HG02763 (cell line): ENCODE data around the gene TJAP1.

Source experiments
- ATAC-seq: cut with Tn5 transposase; IDR thresholded peaks from one replicate; pipeline ENCODE4 v1.9.1; 2021; ENCODE audit warnings: mild to moderate bottlenecking, moderate library complexity; ENCODE audit not compliant: unreplicated experiment

Gene TJAP1

DNA sequence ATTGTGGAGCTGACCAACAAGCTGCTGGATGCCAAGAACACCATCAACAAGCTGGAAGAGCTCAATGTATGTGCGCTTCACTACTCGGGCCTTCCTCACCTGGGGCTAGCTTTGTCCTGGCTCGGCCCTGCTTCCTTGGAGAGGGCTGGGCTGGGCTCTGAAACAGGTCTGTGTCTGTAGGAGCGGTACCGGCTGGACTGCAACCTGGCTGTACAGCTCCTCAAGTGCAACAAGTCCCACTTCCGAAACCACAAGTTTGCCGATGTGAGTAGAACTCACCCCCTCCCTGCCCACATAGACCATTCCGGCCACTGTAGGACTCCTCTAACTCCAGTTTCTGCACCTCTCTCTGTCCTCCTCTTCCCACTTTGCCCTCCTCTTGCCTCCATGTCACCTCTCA lies 26.1 kb downstream of the TJAP1 start:
- no peak for ATAC-seq

DNA sequence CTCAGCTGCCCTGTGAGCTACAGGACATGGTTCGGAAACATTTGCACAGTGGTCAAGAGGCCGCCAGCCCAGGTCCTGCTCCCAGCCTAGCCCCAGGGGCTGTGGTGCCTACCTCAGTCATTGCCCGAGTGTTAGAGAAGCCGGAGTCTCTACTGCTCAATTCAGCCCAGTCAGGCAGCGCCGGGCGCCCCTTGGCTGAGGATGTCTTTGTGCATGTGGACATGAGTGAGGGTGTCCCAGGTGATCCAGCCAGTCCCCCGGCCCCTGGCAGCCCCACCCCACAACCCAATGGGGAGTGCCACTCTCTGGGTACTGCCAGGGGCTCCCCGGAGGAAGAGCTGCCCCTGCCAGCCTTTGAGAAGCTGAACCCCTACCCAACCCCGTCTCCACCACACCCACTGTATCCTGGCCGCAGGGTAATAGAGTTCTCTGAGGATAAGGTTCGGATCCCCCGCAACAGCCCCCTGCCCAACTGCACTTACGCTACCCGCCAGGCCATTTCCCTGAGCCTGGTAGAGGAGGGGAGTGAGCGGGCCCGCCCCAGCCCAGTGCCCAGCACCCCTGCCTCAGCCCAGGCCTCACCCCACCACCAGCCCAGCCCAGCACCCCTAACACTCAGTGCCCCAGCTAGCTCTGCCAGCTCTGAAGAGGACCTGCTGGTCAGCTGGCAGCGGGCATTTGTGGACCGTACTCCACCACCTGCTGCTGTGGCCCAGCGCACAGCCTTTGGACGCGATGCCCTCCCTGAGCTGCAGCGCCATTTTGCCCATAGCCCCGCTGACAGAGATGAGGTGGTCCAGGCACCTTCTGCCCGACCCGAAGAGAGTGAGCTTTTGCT lies 27.6 kb downstream of the TJAP1 start:
- no peak for ATAC-seq

DNA sequence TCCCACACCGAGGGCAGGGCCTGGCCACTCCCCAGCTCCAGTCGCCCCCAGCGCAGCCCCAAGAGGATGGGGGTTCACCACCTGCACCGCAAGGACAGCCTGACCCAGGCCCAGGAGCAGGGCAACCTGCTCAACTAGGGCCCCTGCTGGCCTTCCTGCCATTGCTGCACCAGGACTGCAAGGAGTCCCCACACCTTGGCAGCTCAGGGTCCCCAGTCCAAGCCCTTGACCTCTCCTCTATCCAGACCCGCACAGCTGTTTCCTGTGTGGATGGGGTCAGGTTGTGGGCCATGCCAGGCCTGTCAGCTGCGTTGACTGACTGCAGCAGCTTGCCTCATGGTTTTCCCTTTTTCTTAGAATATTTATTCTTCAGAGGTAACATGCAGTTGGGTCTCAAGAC lies 28.3 kb downstream of the TJAP1 start:
- no peak for ATAC-seq

DNA sequence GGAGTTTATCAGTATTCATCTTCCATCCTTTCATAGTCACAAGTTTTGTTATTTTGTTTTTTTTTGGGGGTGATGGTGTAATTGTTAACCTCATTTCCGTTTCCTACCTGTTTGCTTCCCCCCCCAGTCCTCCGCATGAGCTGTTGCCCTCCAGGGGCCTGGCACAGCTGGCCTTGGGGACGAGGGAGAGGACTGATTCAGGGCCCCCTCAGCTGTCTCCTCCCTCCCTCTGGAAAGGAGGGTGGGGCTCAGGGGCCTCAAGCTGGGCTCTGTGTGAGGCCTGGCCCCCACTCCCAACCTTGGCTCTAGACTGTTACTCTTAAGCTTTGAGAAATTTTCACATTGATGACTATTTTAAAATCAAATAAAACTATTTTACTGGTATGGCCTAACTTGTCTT lies 28.8 kb downstream of the TJAP1 start:
- no peak for ATAC-seq

DNA sequence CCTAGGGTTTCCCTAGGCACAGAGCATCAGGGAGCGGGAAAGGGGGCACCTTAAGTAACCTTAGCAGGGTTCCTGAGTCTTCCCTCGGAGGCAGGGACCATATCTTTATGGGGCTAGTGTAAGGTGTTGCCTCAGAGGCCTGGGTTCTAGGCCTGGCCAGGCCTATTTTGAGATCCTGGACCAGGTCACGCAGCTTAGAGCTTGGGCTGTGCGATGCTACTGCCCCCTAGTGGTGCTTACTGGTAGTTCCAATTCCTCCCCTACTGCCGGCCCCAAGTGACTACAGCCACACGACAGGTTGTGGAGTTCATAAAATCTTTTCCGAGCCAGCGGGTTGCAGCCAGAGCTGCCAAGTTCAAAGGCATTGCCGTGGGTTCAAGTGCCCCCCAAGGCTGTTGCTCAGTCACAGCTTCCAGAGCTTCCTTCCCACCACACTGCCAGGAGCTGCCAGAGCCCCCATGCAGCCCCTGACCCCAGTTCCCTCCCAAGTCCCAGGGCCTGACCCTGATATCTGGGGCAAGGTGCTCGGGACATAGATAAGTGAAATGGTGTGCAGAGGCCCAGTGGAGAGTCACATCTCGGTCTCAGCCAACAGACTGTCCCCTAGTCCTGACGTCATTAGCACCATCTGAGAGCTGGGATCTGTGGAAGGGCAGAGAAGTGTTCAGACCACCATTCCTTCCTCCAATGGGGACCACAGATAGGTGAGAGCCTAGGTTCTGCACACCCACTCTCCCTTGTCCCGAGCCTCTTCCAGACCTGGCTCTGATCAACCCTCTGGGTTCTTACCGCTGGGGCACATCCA lies 29.5 kb downstream of the TJAP1 start:
- no peak for ATAC-seq

DNA sequence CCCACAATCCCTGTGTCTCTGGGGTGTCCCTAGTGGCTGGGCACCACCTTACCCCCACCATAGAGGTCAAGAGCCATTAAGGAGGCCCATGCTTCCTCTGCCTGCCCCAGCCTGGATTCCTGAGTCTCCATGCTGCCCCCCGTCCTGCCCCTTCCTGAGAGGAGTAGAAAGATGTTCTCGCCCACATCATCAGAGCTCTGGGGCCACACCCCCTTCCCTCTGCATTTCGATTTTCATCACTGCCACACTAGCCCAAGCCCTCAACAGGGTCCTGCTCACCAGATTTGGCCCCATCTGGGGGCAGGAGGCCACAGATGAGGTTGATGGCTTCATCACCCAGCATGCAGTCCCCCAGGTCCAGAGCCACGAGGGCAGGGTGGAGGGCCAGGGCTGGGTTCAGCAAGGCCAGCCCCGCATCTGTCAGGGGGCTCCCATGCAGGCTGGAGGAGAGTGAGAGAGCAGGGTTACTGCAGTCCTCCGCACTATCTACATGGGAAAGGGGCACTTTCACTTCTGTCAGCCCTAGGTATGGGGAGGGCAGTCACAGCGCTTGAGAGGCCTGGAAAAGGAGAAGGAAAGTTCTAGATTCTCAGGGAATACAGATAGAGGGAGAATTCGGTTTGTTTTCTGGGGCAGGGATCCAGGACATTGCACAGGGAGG lies 31.2 kb downstream of the TJAP1 start:
- ATAC-seq: no peak

DNA sequence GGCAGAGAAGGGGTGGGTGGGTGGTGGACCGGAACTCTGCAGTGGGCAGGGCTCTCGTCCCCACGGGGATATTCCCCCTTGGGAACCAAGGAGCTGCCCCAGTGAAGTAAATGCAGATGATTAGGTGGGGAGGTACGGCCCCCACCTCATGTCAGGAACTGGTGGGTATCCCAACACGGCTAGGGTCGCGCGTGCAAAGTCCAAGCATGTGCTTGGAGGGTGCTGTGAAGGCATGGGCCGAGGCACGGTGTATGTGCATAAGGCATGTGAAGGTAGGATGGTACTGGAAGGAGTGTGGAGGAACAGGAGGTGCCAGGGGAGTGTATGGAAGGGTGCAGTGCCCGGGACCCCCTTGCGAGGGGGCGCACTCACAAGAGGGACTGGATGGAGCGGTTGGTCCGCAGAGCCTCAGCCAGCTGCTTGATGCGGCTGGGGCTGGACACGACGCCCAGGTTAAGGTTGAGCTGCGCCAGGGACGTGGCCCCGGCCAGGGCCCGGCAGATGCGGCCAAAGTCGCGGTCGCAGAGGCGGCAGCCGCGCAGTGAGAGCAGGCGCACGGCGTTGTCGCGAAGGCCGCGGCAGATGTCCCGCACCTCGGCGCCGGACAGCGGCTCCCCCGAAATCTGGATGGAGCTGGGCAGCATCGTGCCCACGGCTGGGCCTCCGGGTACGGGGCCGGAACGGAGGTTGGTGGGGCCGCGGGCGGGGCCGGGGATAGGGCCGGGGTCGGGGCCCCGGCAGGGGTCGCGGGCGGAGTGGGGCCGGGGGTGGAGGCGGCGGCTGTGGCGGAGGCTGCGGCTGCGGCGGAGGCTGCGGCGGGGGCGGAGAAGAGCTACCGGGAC lies 32.0 kb downstream of the TJAP1 start:
- peak; percentile 2 for ATAC-seq

DNA sequence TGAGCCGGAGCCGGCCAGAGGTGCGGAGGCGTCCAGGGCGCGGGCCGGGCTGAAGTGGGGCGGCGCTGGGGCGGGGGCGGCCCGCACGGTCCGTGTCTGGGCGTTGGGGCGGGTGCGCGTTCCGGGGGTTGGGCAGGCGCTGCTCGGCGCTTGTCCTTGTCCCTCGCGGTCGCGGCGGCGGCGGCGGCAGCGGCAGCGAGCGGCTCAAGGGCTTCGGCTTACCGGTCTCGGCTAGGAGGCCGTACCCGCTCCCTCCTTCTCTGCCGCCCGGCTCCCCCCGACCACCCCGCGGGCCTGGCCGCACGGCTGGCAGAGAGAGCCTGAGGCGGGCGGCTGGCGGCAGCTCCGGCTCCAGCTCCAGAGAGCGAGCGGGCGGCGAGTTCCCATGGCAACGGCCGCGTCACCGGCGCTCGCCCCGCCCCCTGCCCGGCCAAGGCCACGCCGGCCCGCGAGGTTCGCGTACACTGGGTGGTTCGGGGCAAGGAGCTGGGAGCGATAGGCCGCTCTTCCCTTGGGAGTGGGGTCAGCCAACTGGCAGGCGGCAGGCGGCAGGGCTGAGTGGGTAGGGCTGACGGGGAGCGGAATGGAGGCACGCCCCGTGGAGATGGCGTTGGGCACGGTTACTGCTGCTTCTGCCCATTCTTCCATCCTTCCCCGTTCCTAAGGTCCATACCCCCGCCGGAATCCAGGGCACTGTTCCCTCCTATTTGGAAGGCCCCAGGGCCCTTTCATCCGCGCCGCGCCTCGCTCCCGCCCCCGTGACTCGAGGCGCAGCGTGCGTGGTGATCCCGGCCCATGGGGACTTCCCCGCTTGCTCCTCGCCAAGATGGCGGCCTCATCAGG lies 32.8 kb downstream of the TJAP1 start, which contains the start of gene LRRC73:
Gene LRRC73, minus strand, starts transcription at position 363 of the 843 bp plus-strand sequence. CDS start 561 bp downstream, outside the sequence.
- ATAC-seq: peak; percentile 55

DNA sequence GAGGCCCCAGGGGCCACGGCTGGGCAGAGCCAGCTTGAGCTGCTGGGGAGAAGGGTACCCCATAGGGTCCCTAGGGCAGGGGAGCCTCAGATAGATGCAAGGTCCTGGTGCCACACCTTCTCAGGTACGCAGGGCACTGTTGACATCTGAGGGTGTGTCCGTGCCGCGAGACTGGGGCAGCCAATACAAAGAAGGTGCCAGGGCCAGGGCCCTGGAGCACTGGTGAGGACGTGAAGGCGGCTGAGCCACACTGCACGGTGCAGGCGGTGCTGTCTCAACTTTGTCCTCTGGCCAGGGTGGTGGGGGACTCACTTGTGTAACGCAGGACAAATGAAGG lies 33.4 kb downstream of the TJAP1 start:
- ATAC-seq: no peak

DNA sequence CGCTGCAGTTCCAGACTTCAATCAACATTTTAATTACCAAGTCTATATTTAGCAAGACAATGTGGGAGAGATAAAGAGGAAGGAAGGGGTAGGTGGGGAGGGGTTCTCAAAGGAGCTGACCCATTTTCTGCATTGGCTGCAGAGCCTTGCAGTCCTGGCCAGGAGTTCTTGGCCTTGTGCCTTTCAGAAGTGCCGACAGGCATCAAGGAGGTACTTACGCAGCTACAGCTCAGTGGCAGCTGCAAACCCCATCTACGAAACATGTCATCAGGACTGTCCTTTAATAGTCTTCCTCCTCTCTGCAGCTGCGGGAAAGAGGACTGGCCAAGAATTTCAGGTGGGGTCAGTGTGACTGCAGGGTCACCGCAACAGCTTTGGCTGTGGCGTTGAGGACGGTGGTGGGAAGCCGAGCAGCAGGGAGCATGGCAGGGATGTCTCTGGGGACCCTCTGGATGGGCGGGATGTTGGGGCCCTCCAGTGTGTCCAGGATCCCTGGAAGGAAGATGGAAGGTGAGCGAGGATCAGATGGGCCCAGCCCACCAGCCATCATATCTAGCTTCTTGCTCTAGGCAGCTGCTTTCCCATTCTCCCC lies 34.5 kb downstream of the TJAP1 start:
- ATAC-seq: no peak

DNA sequence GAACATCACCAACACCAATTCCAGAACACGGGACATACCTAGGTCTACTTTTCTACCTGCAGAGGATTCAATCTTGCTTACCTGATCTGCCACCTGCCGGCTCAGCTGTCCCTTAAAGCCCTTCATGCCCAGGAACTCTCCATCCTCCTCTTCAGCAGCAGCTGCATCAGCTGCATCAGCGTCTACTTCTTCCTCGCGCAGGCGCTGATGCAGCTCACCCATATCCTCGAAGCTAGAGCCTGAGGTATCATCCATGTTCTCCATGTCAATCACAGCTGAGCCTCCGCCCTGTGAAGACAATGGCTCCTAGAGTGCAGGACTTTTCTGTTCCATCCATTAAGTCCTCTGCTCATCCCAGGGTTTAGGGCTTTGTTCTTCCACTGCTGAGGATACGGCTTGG lies 38.4 kb downstream of the TJAP1 start:
- no peak for ATAC-seq

DNA sequence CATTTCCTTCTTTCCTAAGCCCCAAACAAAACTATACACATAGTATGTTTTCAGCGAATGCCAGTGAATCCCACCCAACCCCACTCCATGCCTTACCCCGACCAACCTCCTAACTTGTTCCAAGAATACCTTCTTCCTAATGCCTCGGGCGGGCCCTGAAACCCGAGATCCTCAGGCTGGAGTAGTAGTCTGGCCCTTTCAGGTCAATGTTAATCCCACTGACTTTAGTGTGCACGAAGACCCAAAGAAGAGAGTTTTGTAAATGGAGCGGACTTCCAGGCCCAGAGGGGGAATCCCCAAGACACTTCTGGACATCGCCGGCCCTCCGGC lies 39.0 kb downstream of the TJAP1 start:
- ATAC-seq: no peak

DNA sequence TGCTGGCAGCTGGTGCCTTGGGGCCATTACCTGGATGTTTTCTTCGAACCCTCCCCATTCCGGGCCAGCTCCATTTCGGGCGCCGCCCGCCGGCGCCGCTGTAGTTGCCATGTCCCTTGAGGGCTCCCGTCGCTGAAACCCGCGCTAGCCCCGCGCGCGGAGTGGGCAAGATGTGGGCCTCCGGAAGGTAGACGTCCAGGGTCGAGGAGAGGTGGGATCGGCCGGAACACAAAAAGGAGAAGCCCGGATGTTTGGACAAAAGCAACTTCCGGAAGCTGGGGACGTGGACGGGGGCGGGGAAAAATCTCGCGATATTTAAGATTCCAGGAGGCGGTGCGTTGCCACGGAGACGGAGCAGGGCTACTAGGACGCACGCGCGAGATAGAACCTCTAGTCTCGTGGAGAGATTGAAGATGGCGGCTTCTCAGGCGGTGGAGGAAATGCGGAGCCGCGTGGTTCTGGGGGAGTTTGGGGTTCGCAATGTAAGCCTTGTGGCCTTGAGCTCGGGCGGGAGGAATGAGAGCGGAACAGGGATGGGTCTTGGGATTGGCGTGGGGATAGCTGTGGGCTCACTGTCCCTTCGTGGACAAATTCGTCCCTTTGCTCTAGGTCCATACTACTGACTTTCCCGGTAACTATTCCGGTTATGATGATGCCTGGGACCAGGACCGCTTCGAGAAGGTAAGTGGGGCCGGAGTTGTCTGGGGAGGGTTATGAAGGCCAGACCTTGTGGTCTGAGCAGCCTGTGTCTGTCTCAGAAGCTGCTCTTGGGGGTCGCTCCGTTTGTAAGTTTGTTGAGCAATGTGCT lies 39.5 kb downstream of the TJAP1 start, which contains the start of the genes POLR1C and YIPF3:
Gene POLR1C, plus strand, starts transcription at position 393 of the 808 bp plus-strand sequence. Its CDS starts 21 bp downstream, at position 414.
Gene YIPF3, minus strand, starts transcription at position 230 of the 808 bp plus-strand sequence. Its CDS starts 119 bp downstream, at position 111.
- peak; percentile 92 for ATAC-seq

DNA sequence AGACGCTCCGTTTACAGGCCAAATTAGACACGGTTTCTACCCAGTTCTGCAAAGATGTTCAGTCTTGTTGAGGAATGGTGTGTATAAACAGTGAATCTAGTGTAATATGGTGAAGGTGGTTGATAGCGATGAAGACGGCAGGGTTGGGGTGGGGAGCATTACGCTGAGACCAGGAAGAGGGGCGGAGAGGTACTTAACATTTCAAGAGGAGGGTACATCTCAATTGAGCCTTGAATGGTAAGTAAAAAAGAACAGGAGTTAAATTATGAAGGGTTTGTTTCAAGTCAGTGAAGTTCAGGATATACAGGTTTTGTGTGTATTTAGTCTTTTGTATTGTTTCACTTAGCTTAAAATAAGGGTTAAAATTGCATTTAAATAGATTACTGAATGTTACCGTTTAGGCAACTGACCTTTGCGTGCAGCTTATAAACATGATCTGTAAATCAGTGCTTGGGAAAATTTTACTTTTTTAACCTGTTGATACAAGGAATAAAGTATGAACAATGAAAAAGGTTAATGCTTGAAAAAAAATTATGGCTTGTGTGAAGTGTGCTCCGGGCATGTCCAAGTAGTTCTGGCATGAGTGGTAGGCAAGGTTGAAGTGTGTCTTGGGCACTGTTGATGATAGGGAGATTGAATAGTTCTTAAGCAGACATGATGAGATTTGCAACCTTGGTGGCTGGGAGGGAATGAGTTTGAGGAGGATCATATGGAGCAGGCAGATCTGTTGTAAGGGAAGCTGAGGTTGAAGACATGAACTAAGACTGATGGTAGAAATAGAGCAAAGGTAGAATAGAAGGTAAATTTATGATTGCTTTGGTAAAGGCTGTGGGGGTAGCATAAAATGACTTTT lies 40.4 kb downstream of the TJAP1 start:
- ATAC-seq: no peak

DNA sequence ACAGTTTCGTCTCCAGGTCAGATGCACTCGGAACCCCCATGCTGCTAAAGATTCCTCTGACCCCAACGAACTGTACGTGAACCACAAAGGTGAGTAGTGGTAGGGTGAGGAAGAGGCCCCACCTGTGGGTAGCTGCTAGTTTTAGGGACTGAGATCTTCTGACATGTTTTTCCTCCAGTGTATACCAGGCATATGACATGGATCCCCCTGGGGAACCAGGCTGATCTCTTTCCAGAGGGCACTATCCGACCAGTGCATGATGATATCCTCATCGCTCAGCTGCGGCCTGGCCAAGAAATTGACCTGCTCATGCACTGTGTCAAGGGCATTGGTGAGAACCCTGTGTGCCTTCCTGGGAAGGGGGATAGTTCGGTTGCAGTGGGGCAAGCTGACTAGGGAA lies 42.7 kb downstream of the TJAP1 start:
- no peak for ATAC-seq

DNA sequence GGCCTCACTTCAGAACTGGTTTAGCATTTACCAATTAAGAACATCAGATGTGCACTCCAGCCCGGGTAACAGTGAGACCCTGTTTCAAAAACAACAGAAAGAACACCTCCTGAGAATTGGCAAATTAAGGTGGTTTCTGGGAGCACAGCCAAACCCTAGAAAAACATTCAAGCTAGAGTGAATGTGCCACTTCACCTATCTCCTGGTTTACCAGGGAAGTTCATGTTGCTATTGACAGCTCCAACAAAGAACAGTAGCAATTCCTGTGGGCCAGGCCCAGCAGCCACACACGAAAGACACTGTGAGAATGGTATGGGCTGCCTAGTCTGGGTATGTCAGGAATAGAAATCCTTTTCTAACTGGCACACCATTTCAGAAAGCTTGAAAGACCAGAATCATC lies 44.5 kb downstream of the TJAP1 start:
- ATAC-seq: no peak

DNA sequence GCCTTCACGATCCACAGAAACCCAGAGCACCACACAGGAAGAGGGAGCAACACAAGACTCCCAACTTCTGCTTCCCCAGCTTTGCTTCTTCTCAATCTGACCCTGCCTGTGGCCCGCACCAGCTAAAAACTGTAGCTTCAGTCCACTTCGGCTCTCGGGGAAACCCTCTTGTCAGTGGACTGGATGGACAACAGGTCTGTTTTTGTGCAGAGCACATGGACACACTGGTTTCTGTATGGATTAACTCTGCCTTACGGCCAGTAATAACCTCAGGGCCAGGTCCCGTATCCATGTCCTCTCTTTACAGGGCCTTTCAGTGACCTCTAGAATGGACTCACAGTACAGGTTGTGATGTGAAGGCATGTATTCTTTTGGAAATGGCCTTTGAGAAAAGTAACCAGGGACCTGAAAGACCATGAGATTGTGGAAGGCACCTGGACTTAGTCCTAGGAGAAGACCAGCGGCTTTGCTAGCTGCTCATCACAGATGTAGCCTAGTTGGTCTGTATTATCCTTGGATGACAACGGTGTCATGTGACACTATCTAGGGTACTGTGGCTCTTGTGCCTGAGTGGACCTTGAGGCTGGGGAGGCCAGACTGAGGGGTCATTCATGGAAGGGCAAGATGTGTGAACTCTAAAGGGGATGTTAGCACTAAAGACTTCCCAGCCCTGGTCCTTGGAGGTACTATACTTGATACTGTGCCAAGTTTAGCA lies 45.3 kb downstream of the TJAP1 start:
- ATAC-seq: no peak
